ENCODE results near the gene PKNOX1.
"Not testable (repeated sequence)": the region's sequence is repeated elsewhere in the genome, so short reads cannot be mapped to it uniquely, and the experiment has no call there.

The PKNOX1 gene

GRCh38 chr21:43066690-43067089, 92.3 kb downstream of the PKNOX1 start:
- in situ Hi-C loops (cut with HindIII; ENCODE audit: low sequenced_read_pairs); H3K4me3 ChIP-seq (ENCODE audit: low read depth, low read length); DNase-seq (ENCODE audit: low read depth): not testable (repeated sequence)

- H3K4me3 ChIP-seq (ENCODE audit: low read depth, low read length); DNase-seq (ENCODE audit: low read depth); in situ Hi-C loops (cut with HindIII; ENCODE audit: low sequenced_read_pairs): not testable (repeated sequence)
Measured at GRCh38 chr21:43068065-43068464, 93.7 kb downstream of the PKNOX1 start.

- in situ Hi-C loops (cut with HindIII; ENCODE audit: low sequenced_read_pairs); H3K4me3 ChIP-seq (ENCODE audit: low read depth, low read length); DNase-seq (ENCODE audit: low read depth): not testable (repeated sequence)
Measured at GRCh38 chr21:43069682-43070081, 95.3 kb downstream of the PKNOX1 start.

- H3K4me3 ChIP-seq (ENCODE audit: low read depth, low read length); in situ Hi-C loops (cut with HindIII; ENCODE audit: low sequenced_read_pairs); DNase-seq (ENCODE audit: low read depth): not testable (repeated sequence)
Measured at GRCh38 chr21:43072742-43073141, 98.4 kb downstream of the PKNOX1 start.

- in situ Hi-C loops (cut with HindIII; ENCODE audit: low sequenced_read_pairs); DNase-seq (ENCODE audit: low read depth); H3K4me3 ChIP-seq (ENCODE audit: low read depth, low read length): not testable (repeated sequence)
Measured at GRCh38 chr21:43074401-43075169, 100.2 kb downstream of the PKNOX1 start.

- H3K4me3 ChIP-seq (ENCODE audit: low read depth, low read length); in situ Hi-C loops (cut with HindIII; ENCODE audit: low sequenced_read_pairs); DNase-seq (ENCODE audit: low read depth): not testable (repeated sequence)
Measured at GRCh38 chr21:43075170-43076022, 101.0 kb downstream of the PKNOX1 start, which contains the start of gene CBS. Gene CBS, minus strand, starts transcription at chr21:43075835. Its CDS starts 3,642 bp downstream, at chr21:43072193.

GRCh38 chr21:43076023-43076637, 101.8 kb downstream of the PKNOX1 start:
- DNase-seq (ENCODE audit: low read depth); in situ Hi-C loops (cut with HindIII; ENCODE audit: low sequenced_read_pairs); H3K4me3 ChIP-seq (ENCODE audit: low read depth, low read length): not testable (repeated sequence)

- not testable (repeated sequence) for DNase-seq (ENCODE audit: low read depth)
Measured at GRCh38 chr21:43076643-43077042, 102.3 kb downstream of the PKNOX1 start.

GRCh38 chr21:43082587-43083300, 108.4 kb downstream of the PKNOX1 start:
- H3K4me3 ChIP-seq (ENCODE audit: low read depth, low read length); DNase-seq (ENCODE audit: low read depth); in situ Hi-C loops (cut with HindIII; ENCODE audit: low sequenced_read_pairs): not testable (repeated sequence)

More at GRCh38 chr21:43076643-43077042, 102.3 kb downstream of the PKNOX1 start:
- H3K4me3 ChIP-seq (ENCODE audit: low read depth, low read length); in situ Hi-C loops (cut with HindIII; ENCODE audit: low sequenced_read_pairs): not testable (repeated sequence)
